GM21381 (cell line): ENCODE measurements around the gene TENT5C.

ENCODE experiments used
- ATAC-seq: cut with Tn5 transposase; IDR thresholded peaks from one replicate; pipeline ENCODE4 v1.9.1; 2021; ENCODE audit warnings: mild to moderate bottlenecking, moderate library complexity; ENCODE audit not compliant: unreplicated experiment

The TENT5C gene

GRCh38 chr1:117673405-117673804 lies 67.6 kb downstream of the TENT5C start:
- ATAC-seq, result no peak

- no peak for ATAC-seq
Observed at GRCh38 chr1:117674521-117675400, 68.9 kb downstream of the TENT5C start.

GRCh38 chr1:117675907-117676430 lies 70.1 kb downstream of the TENT5C start:
- no peak for ATAC-seq

GRCh38 chr1:117676615-117677130 lies 70.8 kb downstream of the TENT5C start:
- no peak for ATAC-seq
